ENCODE results near the gene MOGAT1.

The MOGAT1 gene

GRCh38 chr2:222652491-222653255 is 18.8 kb upstream of the MOGAT1 start:
- CTCF ChIA-PET, result interaction anchor here (1.2 kb wide), 1 partner anchor 38 kb away, joined by 3 read pairs; no protein-coding TSS in a partner anchor
- DNase-seq (ENCODE audit: low spot score), result peak; percentile 47
- POLR2A ChIA-PET (ENCODE audit: low non-redundant PET), result no interaction called here
- no peak overlapping the region for H3K27ac ChIP-seq
- no peak for TF ChIP-seq CTCF (conservative IDR thresholded peaks at IDR 0.05; ENCODE audit: low read depth)

DNA sequence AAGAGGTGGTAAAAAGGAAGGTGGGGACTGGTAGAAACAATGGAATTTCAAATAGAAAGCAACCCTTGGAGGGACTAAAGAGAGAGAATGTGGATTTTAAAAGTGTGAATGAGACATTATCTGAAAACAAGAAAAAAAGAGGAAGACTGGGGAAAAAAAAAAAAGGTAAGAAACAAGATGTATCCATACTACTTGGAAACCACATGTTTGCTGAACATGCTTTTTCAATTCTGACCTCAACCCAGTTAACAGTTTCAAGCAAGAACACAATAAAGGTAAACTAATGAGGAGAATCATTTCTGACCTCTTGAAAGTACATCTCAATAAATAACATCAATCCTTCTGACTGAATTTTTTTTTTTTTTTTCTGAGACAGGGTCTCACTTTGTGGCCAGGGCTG is 18.2 kb upstream of the MOGAT1 start:
- ChIA-PET POLR2A (ENCODE audit: low non-redundant PET) (no interaction called here), CTCF (interaction anchor here (1.2 kb wide), 1 partner anchor 37 kb away, joined by 3 read pairs; no protein-coding TSS in a partner anchor)
- H3K27ac ChIP-seq, result peak overlapping the region; percentile 66
- DNase-seq (ENCODE audit: low spot score), result no peak
- no peak for TF ChIP-seq CTCF (conservative IDR thresholded peaks at IDR 0.05; ENCODE audit: low read depth)

DNA sequence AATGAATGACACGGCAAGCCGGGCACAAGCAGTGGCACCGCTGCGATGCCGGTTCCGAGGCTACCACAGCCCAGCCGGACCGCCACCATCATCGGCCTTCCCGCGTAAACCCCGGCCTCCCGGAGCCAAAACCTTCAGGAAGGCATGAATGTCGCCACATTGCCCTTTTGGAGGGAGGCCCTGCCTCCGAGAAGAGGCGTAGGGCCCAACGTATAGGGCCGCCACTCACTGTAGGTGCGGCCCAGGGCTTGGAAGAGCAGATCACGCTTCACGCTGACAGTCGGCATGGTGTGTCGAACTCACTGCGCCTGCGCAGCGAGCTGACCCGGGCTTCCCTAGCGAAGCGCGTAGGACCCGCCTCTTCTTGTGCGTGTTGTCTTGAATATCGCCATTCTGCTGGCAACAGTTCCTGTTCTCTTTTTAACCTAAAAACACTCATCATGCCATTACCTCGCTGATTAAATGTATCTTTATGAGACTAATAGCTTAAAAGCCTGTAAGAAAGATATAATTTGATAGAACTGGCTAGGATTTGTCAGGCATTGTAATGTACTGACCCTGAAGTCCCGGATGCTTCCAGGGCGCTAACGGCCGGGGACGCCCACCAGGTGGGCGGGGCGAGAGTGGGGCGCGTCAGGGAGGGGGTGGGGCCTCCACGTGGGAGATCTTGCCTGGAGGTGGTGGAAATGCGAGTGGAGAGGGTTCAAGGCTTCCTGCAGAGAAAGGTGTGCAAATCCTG is 15.5 kb upstream of the MOGAT1 start, which contains the start of gene FARSB:
Gene FARSB, minus strand, starts transcription at position 306 of the 739 bp plus-strand sequence. Its CDS starts 19 bp downstream, at position 287.
- no peak for TF ChIP-seq CTCF (conservative IDR thresholded peaks at IDR 0.05; ENCODE audit: low read depth)
- DNase-seq (ENCODE audit: low spot score), result peak; percentile 97
- CTCF ChIA-PET, result interaction anchor here (0.7 to 1.7 kb wide), 3 partner anchors 24 to 283 kb away, joined by 3 to 4 read pairs (median 3); no protein-coding TSS in a partner anchor
- peak within 1 kb of the TSS; percentile 86 for H3K27ac ChIP-seq
- POLR2A ChIA-PET (ENCODE audit: low non-redundant PET), result no interaction called here

- ChIA-PET POLR2A (ENCODE audit: low non-redundant PET) (no interaction called here), CTCF (interaction anchor here (1.7 kb wide), 1 partner anchor 282 kb away, joined by 4 read pairs; no protein-coding TSS in a partner anchor)
- no peak for TF ChIP-seq CTCF (conservative IDR thresholded peaks at IDR 0.05; ENCODE audit: low read depth)
- DNase-seq (ENCODE audit: low spot score), result peak; percentile 18
- peak overlapping the region; percentile 86 for H3K27ac ChIP-seq
Measured at GRCh38 chr2:222656526-222657446, 14.7 kb upstream of the MOGAT1 start.

GRCh38 chr2:222663479-222663878 is 8.0 kb upstream of the MOGAT1 start:
- no peak for TF ChIP-seq CTCF (conservative IDR thresholded peaks at IDR 0.05; ENCODE audit: low read depth)
- ChIA-PET POLR2A (ENCODE audit: low non-redundant PET) (no interaction called here), CTCF (no interaction called here)
- no peak overlapping the region for H3K27ac ChIP-seq
- no peak for DNase-seq (ENCODE audit: low spot score)
